Measurements from ENCODE around the gene PPIL4.

- TF ChIP-seq CTCF (IDR thresholded peaks at IDR 0.05) (no peak), EZH2 (IDR thresholded peaks at IDR 0.05; ENCODE audit: borderline replicate concordance, insufficient read depth, low read depth, low read length, poor library complexity, severe bottlenecking) (no peak)
These were observed 81.4 kb downstream of the PPIL4 start for GRCh38 chr6:149464411-149464810.

Data from B cell (primary cell).